ENCODE results near the gene RALGAPA2. TPM values are rescaled to one million over a fixed set of nuclear protein-coding genes. Genes with fewer than 3 reads are reported as not detected.

RALGAPA2 gene
- total and polyA plus RNA-seq, 7 donors = 8.4 to 23.2 (median 18.5) TPM

- Histone ChIP-seq H3K4me3 (no peak overlapping the region), H3K9me3 (no peaks in the 10 kb centered on the region), H3K36me3 (no peaks in the 10 kb centered on the region), H3K4me1 (peaks cover 0 to 7% (median 3%) of the 10 kb centered on the region in 4 donors), H3K27me3 (no peaks in the 10 kb centered on the region), H3K27ac (no peak overlapping the region)
- no peak for TF ChIP-seq POLR2AphosphoS5 (IDR thresholded peaks at IDR 0.05)
- no peak for TF ChIP-seq POLR2A (IDR thresholded peaks at IDR 0.05)
- TF ChIP-seq EP300 (IDR thresholded peaks at IDR 0.05) = no peak
- TF ChIP-seq, protein P1, sequence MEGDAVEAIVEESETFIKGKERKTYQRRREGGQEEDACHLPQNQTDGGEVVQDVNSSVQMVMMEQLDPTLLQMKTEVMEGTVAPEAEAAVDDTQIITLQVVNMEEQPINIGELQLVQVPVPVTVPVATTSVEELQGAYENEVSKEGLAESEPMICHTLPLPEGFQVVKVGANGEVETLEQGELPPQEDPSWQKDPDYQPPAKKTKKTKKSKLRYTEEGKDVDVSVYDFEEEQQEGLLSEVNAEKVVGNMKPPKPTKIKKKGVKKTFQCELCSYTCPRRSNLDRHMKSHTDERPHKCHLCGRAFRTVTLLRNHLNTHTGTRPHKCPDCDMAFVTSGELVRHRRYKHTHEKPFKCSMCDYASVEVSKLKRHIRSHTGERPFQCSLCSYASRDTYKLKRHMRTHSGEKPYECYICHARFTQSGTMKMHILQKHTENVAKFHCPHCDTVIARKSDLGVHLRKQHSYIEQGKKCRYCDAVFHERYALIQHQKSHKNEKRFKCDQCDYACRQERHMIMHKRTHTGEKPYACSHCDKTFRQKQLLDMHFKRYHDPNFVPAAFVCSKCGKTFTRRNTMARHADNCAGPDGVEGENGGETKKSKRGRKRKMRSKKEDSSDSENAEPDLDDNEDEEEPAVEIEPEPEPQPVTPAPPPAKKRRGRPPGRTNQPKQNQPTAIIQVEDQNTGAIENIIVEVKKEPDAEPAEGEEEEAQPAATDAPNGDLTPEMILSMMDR (IDR thresholded peaks at IDR 0.05) = no peak
- DNase-seq = no peak
- intact Hi-C loops (cut with DNase I) = no loop called here
- WGBS, 2 donors = 77 to 82% methylated on average over 3 of the region's 3 CpGs
These were observed 35.3 kb downstream of the RALGAPA2 start for GRCh38 chr20:20677186-20677585.

GRCh38 chr20:20668639-20669038, 43.8 kb downstream of the RALGAPA2 start:
- Histone ChIP-seq H3K4me1 (no peaks in the 10 kb centered on the region), H3K36me3 (no peaks in the 10 kb centered on the region), H3K9me3 (no peaks in the 10 kb centered on the region), H3K27me3 (no peaks in the 10 kb centered on the region), H3K27ac (no peak overlapping the region), H3K4me3 (no peak overlapping the region)
- intact Hi-C loops (cut with DNase I) = no loop called here
- WGBS, 2 donors = 29 to 60% methylated on average over 1 of the region's 1 CpG
- no peak for DNase-seq
- TF ChIP-seq POLR2AphosphoS5 (IDR thresholded peaks at IDR 0.05) (no peak), POLR2A (IDR thresholded peaks at IDR 0.05) (no peak)

DNA sequence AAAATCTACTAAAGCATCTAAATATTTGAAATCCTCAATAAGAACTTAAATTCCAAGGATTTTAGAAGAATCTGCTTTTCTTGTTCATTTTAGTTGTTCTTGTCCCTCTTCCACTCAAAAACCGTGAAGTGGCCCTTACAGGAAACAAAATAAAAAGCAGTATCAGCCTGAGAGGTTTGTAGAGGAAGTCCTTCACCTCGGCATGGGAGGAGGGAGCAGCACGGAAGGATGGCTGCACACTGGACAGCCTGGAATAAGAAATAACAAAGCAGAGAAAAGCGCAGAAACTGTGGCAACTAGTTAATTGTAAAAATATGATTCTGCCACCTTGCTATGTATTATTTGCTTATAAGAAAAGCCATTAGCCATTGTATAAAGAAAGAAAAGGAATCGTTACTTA, 46.1 kb downstream of the RALGAPA2 start:
- no peak overlapping the region for H3K27ac ChIP-seq
- intact Hi-C loops (cut with DNase I) = no loop called here
- H3K4me1 ChIP-seq = no peaks in the 10 kb centered on the region
- H3K9me3 ChIP-seq = no peaks in the 10 kb centered on the region
- TF ChIP-seq, protein P1 (IDR thresholded peaks at IDR 0.05) = no peak
- no peak for TF ChIP-seq POLR2AphosphoS5 (IDR thresholded peaks at IDR 0.05)
- no peak for TF ChIP-seq EP300 (IDR thresholded peaks at IDR 0.05)
- TF ChIP-seq POLR2A (IDR thresholded peaks at IDR 0.05) = no peak
- H3K27me3 ChIP-seq = no peaks in the 10 kb centered on the region
- no peak for DNase-seq
- WGBS, 2 donors = 45 to 47% methylated on average over 5 of the region's 5 CpGs
- no peak overlapping the region for H3K4me3 ChIP-seq
- no peaks in the 10 kb centered on the region for H3K36me3 ChIP-seq

DNA sequence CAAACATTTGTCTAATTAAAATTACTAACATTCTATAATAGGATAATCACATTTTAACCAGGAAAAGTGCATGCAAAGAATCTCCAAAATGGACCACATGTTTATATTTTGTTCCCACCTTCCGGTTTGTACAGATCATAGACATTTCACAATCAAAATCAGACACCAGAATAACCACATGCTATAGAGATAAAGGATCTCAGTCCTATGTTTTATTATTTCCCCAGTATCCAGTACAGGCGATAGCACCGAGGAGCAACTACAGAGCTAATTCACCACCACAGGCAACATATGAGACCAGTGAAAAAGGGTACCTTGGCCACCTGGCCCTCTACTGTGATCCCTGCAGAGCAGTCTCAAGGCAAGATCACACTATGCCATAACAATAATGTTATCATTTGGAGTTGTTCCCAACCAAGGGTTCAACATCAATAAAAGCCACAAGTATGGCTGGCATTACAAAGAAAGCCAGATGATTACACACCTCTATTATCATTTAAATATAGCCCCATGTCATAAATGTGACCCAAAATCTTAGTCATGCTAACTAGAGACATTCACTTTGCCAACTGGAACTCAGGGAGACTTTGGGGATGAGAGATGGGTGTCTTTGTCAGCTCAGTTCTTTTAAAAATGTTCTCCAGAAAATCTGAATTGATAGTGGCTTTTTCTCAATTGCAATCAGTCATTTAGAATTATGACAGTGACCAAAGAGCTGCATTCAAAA, 46.7 kb downstream of the RALGAPA2 start:
- intact Hi-C loops (cut with DNase I) = no loop called here
- Histone ChIP-seq H3K4me1 (no peaks in the 10 kb centered on the region), H3K27me3 (no peaks in the 10 kb centered on the region), H3K36me3 (no peaks in the 10 kb centered on the region), H3K4me3 (no peak overlapping the region), H3K9me3 (no peaks in the 10 kb centered on the region), H3K27ac (no peak overlapping the region)
- no peak for DNase-seq
- 45 to 73% methylated on average over 3 of the region's 3 CpGs for WGBS, 2 donors
- TF ChIP-seq POLR2AphosphoS5 (IDR thresholded peaks at IDR 0.05) (no peak), POLR2A (IDR thresholded peaks at IDR 0.05) (no peak), EP300 (IDR thresholded peaks at IDR 0.05) (no peak)
- TF ChIP-seq, protein P1 (IDR thresholded peaks at IDR 0.05) = no peak

DNA sequence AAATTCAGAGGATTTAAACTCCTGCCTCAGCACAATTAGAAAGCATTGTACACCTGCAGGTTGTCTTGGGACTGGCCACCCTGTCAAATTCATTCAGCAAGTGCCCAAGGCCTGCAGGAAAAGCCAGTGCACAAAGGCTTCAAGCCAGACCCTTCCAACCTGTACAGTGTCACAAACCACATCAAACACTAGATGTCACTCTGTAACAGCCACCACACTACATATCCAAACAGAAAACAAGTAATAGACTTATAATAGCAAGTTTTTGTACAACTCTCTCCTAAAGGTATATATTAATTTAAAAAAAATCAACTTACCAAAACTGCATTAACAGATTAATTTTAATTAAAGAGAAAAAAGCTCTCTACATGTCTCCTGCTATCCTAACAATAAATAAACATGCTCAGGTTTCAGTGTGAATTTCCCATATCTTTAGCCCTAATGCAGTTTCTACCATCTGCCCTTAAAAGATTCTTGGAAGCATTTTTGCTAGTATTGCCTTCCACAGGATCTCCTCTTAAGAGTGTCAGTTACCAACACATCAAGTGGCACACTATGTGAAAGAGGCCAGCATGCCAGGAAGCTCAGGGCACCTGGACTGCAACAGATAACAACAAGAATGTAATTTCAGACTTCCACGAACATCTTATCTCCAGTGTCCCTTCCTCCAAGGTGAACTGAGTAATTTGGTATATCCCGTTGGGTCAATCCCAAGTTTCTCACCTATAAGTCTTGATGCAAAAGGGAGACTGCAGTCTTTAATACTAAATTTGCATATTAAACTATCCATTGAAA, 47.5 kb downstream of the RALGAPA2 start:
- intact Hi-C loops (cut with DNase I) = loop anchor here (5.0 kb wide), 1 partner anchor 157 kb away; no protein-coding TSS in a partner anchor
- no peak for DNase-seq
- Histone ChIP-seq H3K4me3 (no peak overlapping the region), H3K36me3 (no peaks in the 10 kb centered on the region), H3K9me3 (no peaks in the 10 kb centered on the region), H3K27me3 (no peaks in the 10 kb centered on the region), H3K4me1 (no peaks in the 10 kb centered on the region), H3K27ac (no peak overlapping the region)
- TF ChIP-seq POLR2A (IDR thresholded peaks at IDR 0.05) (no peak), POLR2AphosphoS5 (IDR thresholded peaks at IDR 0.05) (no peak), EP300 (IDR thresholded peaks at IDR 0.05) (no peak)
- TF ChIP-seq, protein P1 (IDR thresholded peaks at IDR 0.05) = no peak
- WGBS, 2 donors = 47 to 72% methylated on average over 2 of the region's 2 CpGs
